ENCODE data around the gene UBE3C. TPM values are rescaled to one million over a fixed set of nuclear protein-coding genes. Genes with fewer than 3 reads are reported as not detected.

Gene UBE3C
- total and polyA plus RNA-seq, 2 of the 13 experiments (the other 11 are each of a cell fraction or from before 2014, with no cell fraction given), result 27.0 to 48.2 TPM

GRCh38 chr7:157138424-157139110 is at the start of gene UBE3C (continued):
- TF ChIP-seq NKX3-1 (CRISPR knock-in tag; IDR thresholded peaks at IDR 0.05) (no peak), IRX3 (CRISPR knock-in tag; IDR thresholded peaks at IDR 0.05; ENCODE audit: borderline replicate concordance, low read depth) (peak; percentile 75; the same call in 1 of the 2 replicates), HNF4G (IDR thresholded peaks at IDR 0.05; ENCODE audit: borderline replicate concordance, low read depth, low read length) (no peak), HNF4G (CRISPR knock-in tag; IDR thresholded peaks at IDR 0.05; ENCODE audit: borderline replicate concordance, low read depth) (peak; percentile 62; the same call in 1 of the 2 replicates), KLF12 (CRISPR knock-in tag; IDR thresholded peaks at IDR 0.05; ENCODE audit: borderline replicate concordance) (no peak; the same call in 1 of the 2 replicates), ZFP82 (CRISPR knock-in tag; IDR thresholded peaks at IDR 0.05; ENCODE audit: borderline replicate concordance) (no peak), ETV5 (CRISPR knock-in tag; IDR thresholded peaks at IDR 0.05; ENCODE audit: borderline replicate concordance) (no peak), ZNF282 (IDR thresholded peaks at IDR 0.05; ENCODE audit: partially characterized antibody) (no peak), ZNF296 (CRISPR knock-in tag; conservative IDR thresholded peaks at IDR 0.05) (no peak), MED13 (CRISPR knock-in tag; IDR thresholded peaks at IDR 0.05) (peak; percentile 41; the same call in 1 of the 2 replicates), E2F5 (CRISPR knock-in tag; conservative IDR thresholded peaks at IDR 0.05) (no peak), RFXAP (CRISPR knock-in tag; IDR thresholded peaks at IDR 0.05; ENCODE audit: borderline replicate concordance) (0 out of 2 replicates have a peak, but pooled peaks have one; percentile 51), U2AF1 (optimal IDR thresholded peaks at IDR 0.05; ENCODE audit: low read depth, low read length) (no peak), RORA (CRISPR knock-in tag; IDR thresholded peaks at IDR 0.05) (no peak), ZNF781 (CRISPR knock-in tag; IDR thresholded peaks at IDR 0.05; ENCODE audit: borderline replicate concordance, not compliant biosample characterization) (no peak), PTBP1 (IDR thresholded peaks at IDR 0.05; ENCODE audit: low read depth, low read length, poor library complexity, severe bottlenecking) (no peak), CREBL2 (CRISPR knock-in tag; IDR thresholded peaks at IDR 0.05; ENCODE audit: borderline replicate concordance) (no peak; the same call in 1 of the 2 replicates), EED (CRISPR knock-in tag; IDR thresholded peaks at IDR 0.05) (peak; percentile 27; the same call in 1 of the 2 replicates), MNT (IDR thresholded peaks at IDR 0.05) (no peak), ZBTB33 (CRISPR knock-in tag; IDR thresholded peaks at IDR 0.05) (no peak), JUNB (CRISPR knock-in tag; IDR thresholded peaks at IDR 0.05; ENCODE audit: borderline replicate concordance) (no peak), CENPX (CRISPR knock-in tag; IDR thresholded peaks at IDR 0.05) (no peak)
- TF ChIP-seq, protein P1, sequence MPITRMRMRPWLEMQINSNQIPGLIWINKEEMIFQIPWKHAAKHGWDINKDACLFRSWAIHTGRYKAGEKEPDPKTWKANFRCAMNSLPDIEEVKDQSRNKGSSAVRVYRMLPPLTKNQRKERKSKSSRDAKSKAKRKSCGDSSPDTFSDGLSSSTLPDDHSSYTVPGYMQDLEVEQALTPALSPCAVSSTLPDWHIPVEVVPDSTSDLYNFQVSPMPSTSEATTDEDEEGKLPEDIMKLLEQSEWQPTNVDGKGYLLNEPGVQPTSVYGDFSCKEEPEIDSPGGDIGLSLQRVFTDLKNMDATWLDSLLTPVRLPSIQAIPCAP (CRISPR knock-in tag; IDR thresholded peaks at IDR 0.05; ENCODE audit: low read depth), result no peak

Measured in HepG2 (cell line).